ENCODE data around the gene SH3RF2.

SH3RF2 gene

GRCh38 chr5:145936401-145937131 lies at the start of gene SH3RF2:
SH3RF2 (plus strand) TSS chr5:145936578; CDS start chr5:145937929, 1,351 bp downstream.
- TF ChIP-seq GATA3 (IDR thresholded peaks at IDR 0.05; ENCODE audit: low read depth, low read length) = no peak
- no peak for TF ChIP-seq GATA2 (IDR thresholded peaks at IDR 0.05; ENCODE audit: low read depth, low read length)

- TF ChIP-seq GATA3 (IDR thresholded peaks at IDR 0.05; ENCODE audit: low read depth, low read length) (no peak), GATA2 (IDR thresholded peaks at IDR 0.05; ENCODE audit: low read depth, low read length) (no peak)
These were observed 49.2 kb upstream of the SH3RF2 start for GRCh38 chr5:145887217-145887616.

- TF ChIP-seq GATA3 (IDR thresholded peaks at IDR 0.05; ENCODE audit: low read depth, low read length) (no peak), GATA2 (IDR thresholded peaks at IDR 0.05; ENCODE audit: low read depth, low read length) (no peak)
These were observed 48.3 kb upstream of the SH3RF2 start for GRCh38 chr5:145887976-145888574.

- no peak for TF ChIP-seq GATA2 (IDR thresholded peaks at IDR 0.05; ENCODE audit: low read depth, low read length)
- TF ChIP-seq GATA3 (IDR thresholded peaks at IDR 0.05; ENCODE audit: low read depth, low read length) = no peak
These were observed 46.8 kb upstream of the SH3RF2 start for GRCh38 chr5:145889611-145890010.

- TF ChIP-seq GATA2 (IDR thresholded peaks at IDR 0.05; ENCODE audit: low read depth, low read length) (no peak), GATA3 (IDR thresholded peaks at IDR 0.05; ENCODE audit: low read depth, low read length) (no peak)
These were observed 38.2 kb upstream of the SH3RF2 start for GRCh38 chr5:145898171-145898570.

GRCh38 chr5:145902421-145902820 lies 34.0 kb upstream of the SH3RF2 start:
- TF ChIP-seq GATA3 (IDR thresholded peaks at IDR 0.05; ENCODE audit: low read depth, low read length) (no peak), GATA2 (IDR thresholded peaks at IDR 0.05; ENCODE audit: low read depth, low read length) (no peak)

GRCh38 chr5:145903113-145903512 lies 33.3 kb upstream of the SH3RF2 start:
- no peak for TF ChIP-seq GATA2 (IDR thresholded peaks at IDR 0.05; ENCODE audit: low read depth, low read length)

- TF ChIP-seq GATA3 (IDR thresholded peaks at IDR 0.05; ENCODE audit: low read depth, low read length) (no peak), GATA2 (IDR thresholded peaks at IDR 0.05; ENCODE audit: low read depth, low read length) (no peak)
These were observed 32.5 kb upstream of the SH3RF2 start for GRCh38 chr5:145903867-145904266.

GRCh38 chr5:145904743-145905142 lies 31.6 kb upstream of the SH3RF2 start:
- TF ChIP-seq GATA2 (IDR thresholded peaks at IDR 0.05; ENCODE audit: low read depth, low read length) = no peak
- TF ChIP-seq GATA3 (IDR thresholded peaks at IDR 0.05; ENCODE audit: low read depth, low read length) = no peak

- TF ChIP-seq GATA3 (IDR thresholded peaks at IDR 0.05; ENCODE audit: low read depth, low read length) = no peak
- no peak for TF ChIP-seq GATA2 (IDR thresholded peaks at IDR 0.05; ENCODE audit: low read depth, low read length)
These were observed 30.0 kb upstream of the SH3RF2 start for GRCh38 chr5:145906401-145906800.

GRCh38 chr5:145908206-145908960 lies 28.0 kb upstream of the SH3RF2 start:
- TF ChIP-seq GATA2 (IDR thresholded peaks at IDR 0.05; ENCODE audit: low read depth, low read length) = no peak
- no peak for TF ChIP-seq GATA3 (IDR thresholded peaks at IDR 0.05; ENCODE audit: low read depth, low read length)

- TF ChIP-seq GATA3 (IDR thresholded peaks at IDR 0.05; ENCODE audit: low read depth, low read length) = no peak
- no peak for TF ChIP-seq GATA2 (IDR thresholded peaks at IDR 0.05; ENCODE audit: low read depth, low read length)
These were observed 25.2 kb upstream of the SH3RF2 start for GRCh38 chr5:145911164-145911563.

- TF ChIP-seq GATA2 (IDR thresholded peaks at IDR 0.05; ENCODE audit: low read depth, low read length) (no peak), GATA3 (IDR thresholded peaks at IDR 0.05; ENCODE audit: low read depth, low read length) (no peak)
These were observed 24.4 kb upstream of the SH3RF2 start for GRCh38 chr5:145912019-145912418.

- TF ChIP-seq GATA2 (IDR thresholded peaks at IDR 0.05; ENCODE audit: low read depth, low read length) (no peak), GATA3 (IDR thresholded peaks at IDR 0.05; ENCODE audit: low read depth, low read length) (no peak)
These were observed 23.8 kb upstream of the SH3RF2 start for GRCh38 chr5:145912594-145912993.

GRCh38 chr5:145913701-145914100 lies 22.7 kb upstream of the SH3RF2 start:
- TF ChIP-seq GATA3 (IDR thresholded peaks at IDR 0.05; ENCODE audit: low read depth, low read length) (no peak), GATA2 (IDR thresholded peaks at IDR 0.05; ENCODE audit: low read depth, low read length) (no peak)
